ENCODE measurements around the gene NWD2. TPM values are rescaled to one million over a fixed set of nuclear protein-coding genes. Genes with fewer than 3 reads are reported as not detected.

The NWD2 gene
- total and polyA plus RNA-seq, 4 donors = 0.17 TPM; not detected in 3

DNA sequence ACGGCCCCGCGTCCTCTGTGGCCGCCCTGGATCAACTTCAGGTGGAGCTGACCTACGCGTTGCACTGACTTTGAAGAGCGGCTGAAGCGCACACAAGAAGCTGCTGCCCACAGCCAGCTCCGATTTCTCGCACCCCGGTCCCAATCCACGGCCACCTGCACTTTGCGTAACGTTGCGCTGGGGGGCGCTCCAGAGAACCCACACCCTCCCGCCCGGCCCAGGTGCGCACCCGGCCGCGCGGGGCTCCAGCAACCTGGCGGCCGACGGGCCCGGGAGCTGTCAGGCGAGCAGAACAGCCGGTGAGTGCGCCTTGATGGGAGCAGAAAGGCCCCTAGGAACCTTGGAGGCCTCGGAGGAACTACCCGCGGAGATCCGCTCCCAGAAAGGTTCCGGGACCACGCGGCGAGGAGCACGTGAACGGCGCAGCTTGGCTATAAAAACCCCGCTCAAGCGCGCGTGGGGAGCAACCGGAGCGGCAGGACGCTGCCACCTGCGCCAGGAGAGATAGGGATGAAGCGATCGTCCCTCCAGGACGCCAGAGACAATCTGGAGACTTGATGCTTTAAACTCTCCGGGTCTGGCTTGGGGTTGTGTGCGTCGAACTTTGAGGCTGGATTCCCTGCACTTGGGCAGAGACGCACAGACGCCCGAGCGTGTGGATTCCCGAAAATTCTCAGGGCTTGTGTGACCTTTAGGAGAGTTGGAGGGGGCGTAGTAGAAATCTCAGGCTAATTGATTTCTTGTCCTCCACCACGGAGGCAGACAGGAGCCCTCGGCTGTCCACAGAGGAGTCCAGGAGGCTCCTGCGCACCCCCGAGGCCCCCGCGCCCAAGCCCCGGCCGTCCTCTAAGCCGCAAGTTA lies 591 bp upstream of the NWD2 start:
- Histone ChIP-seq H3K27ac (ENCODE audit: low read depth in 1 of 2, low read length in 1 of 2) (no peak overlapping the region), H3K4me1 (ENCODE audit: control insufficient read depth in 5 of 5, insufficient read depth in 5 of 5, low read length in 5 of 5) (peaks cover 0 to 23% (median 0%) of the 10 kb centered on the region in 5 donors), H3K4me3 (no peak overlapping the region), H3K9ac (ENCODE audit: insufficient read depth in 1 of 2, low read length in 2 of 2) (no peak overlapping the region), H3K9me3 (ENCODE audit: control insufficient read depth in 4 of 4, insufficient read depth in 3 of 4, low read length in 3 of 4) (peaks cover 0 to 6% (median 0%) of the 10 kb centered on the region in 4 donors), H3K36me3 (ENCODE audit: control insufficient read depth in 4 of 4, insufficient read depth in 4 of 4, low read length in 4 of 4) (no peaks in the 10 kb centered on the region), H3K27me3 (ENCODE audit: control insufficient read depth in 3 of 3, insufficient read depth in 3 of 3, low read length in 2 of 3) (peaks cover 32 to 85% (median 66%) of the 10 kb centered on the region in 3 donors)
- DNase-seq (peak in 1 of 3 donors; percentile 16), ATAC-seq (ENCODE audit: insufficient read depth, low FRiP score) (no peak)
- TF ChIP-seq CTCF (IDR thresholded peaks at IDR 0.05; ENCODE audit: control extremely low read depth, extremely low read depth) = no peak
- WGBS, 2 donors = 4 to 5% methylated on average over 70 of the region's 70 CpGs

- Histone ChIP-seq H3K9me3 (ENCODE audit: control insufficient read depth in 4 of 4, insufficient read depth in 3 of 4, low read length in 3 of 4) (peaks cover 0 to 6% (median 0%) of the 10 kb centered on the region in 4 donors), H3K9ac (ENCODE audit: insufficient read depth in 1 of 2, low read length in 2 of 2) (no peak overlapping the region), H3K36me3 (ENCODE audit: control insufficient read depth in 4 of 4, insufficient read depth in 4 of 4, low read length in 4 of 4) (no peaks in the 10 kb centered on the region), H3K27ac (ENCODE audit: low read depth in 1 of 2, low read length in 1 of 2) (no peak overlapping the region), H3K27me3 (ENCODE audit: control insufficient read depth in 3 of 3, insufficient read depth in 3 of 3, low read length in 2 of 3) (peaks cover 32 to 83% (median 72%) of the 10 kb centered on the region in 3 donors), H3K4me1 (ENCODE audit: control insufficient read depth in 5 of 5, insufficient read depth in 5 of 5, low read length in 5 of 5) (peaks cover 0 to 23% (median 0%) of the 10 kb centered on the region in 5 donors), H3K4me3 (no peak overlapping the region)
- no peak for DNase-seq
- 3 to 4% methylated on average over 23 of the region's 23 CpGs for WGBS, 2 donors
- ATAC-seq (ENCODE audit: insufficient read depth, low FRiP score) = no peak
- TF ChIP-seq CTCF (IDR thresholded peaks at IDR 0.05; ENCODE audit: control extremely low read depth, extremely low read depth) = no peak
These were observed 930 bp downstream of the NWD2 start for GRCh38 chr4:37245391-37245954.

GRCh38 chr4:37246891-37247290 lies 2.3 kb downstream of the NWD2 start:
- ATAC-seq (ENCODE audit: insufficient read depth, low FRiP score) = no peak
- Histone ChIP-seq H3K9ac (ENCODE audit: insufficient read depth in 1 of 2, low read length in 2 of 2) (no peak overlapping the region), H3K4me3 (no peak overlapping the region), H3K27ac (ENCODE audit: low read depth in 1 of 2, low read length in 1 of 2) (no peak overlapping the region), H3K27me3 (ENCODE audit: control insufficient read depth in 3 of 3, insufficient read depth in 3 of 3, low read length in 2 of 3) (peaks cover 32 to 74% (median 72%) of the 10 kb centered on the region in 3 donors), H3K36me3 (ENCODE audit: control insufficient read depth in 4 of 4, insufficient read depth in 4 of 4, low read length in 4 of 4) (no peaks in the 10 kb centered on the region), H3K9me3 (ENCODE audit: control insufficient read depth in 4 of 4, insufficient read depth in 3 of 4, low read length in 3 of 4) (peaks cover 0 to 6% (median 0%) of the 10 kb centered on the region in 4 donors), H3K4me1 (ENCODE audit: control insufficient read depth in 5 of 5, insufficient read depth in 5 of 5, low read length in 5 of 5) (peaks cover 0 to 23% (median 0%) of the 10 kb centered on the region in 5 donors)
- no peak for TF ChIP-seq CTCF (IDR thresholded peaks at IDR 0.05; ENCODE audit: control extremely low read depth, extremely low read depth)
- no peak for DNase-seq
- WGBS, 2 donors = 29 to 49% methylated on average over 6 of the region's 6 CpGs
